Measurements from ENCODE around the gene ASTN2. TPM values are rescaled to one million over a fixed set of nuclear protein-coding genes. Genes with fewer than 3 reads are reported as not detected.

ASTN2 gene
- total RNA-seq, 1 donor, result 5.6 TPM

- no peak for DNase-seq (ENCODE audit: low read depth)
- TF ChIP-seq CTCF (IDR thresholded peaks at IDR 0.05; ENCODE audit: insufficient read depth, low read length), result no peak
- H3K4me3 ChIP-seq (ENCODE audit: low read depth, low read length), result no peak overlapping the region
These were observed 475.7 kb downstream of the ASTN2 start for GRCh38 chr9:116939161-116939560.

- no peak overlapping the region for H3K4me3 ChIP-seq (ENCODE audit: low read depth, low read length)
- no peak for TF ChIP-seq CTCF (IDR thresholded peaks at IDR 0.05; ENCODE audit: insufficient read depth, low read length)
- DNase-seq (ENCODE audit: low read depth), result no peak
These were observed 477.5 kb downstream of the ASTN2 start for GRCh38 chr9:116937361-116937760.

GRCh38 chr9:116935149-116935897, 479.5 kb downstream of the ASTN2 start:
- no peak for TF ChIP-seq CTCF (IDR thresholded peaks at IDR 0.05; ENCODE audit: insufficient read depth, low read length)
- H3K4me3 ChIP-seq (ENCODE audit: low read depth, low read length), result no peak overlapping the region
- DNase-seq (ENCODE audit: low read depth), result no peak

- no peak overlapping the region for H3K4me3 ChIP-seq (ENCODE audit: low read depth, low read length)
- DNase-seq (ENCODE audit: low read depth), result no peak
- TF ChIP-seq CTCF (IDR thresholded peaks at IDR 0.05; ENCODE audit: insufficient read depth, low read length), result no peak
These were observed 480.7 kb downstream of the ASTN2 start for GRCh38 chr9:116934131-116934530.

- TF ChIP-seq CTCF (IDR thresholded peaks at IDR 0.05; ENCODE audit: insufficient read depth, low read length), result no peak
- H3K4me3 ChIP-seq (ENCODE audit: low read depth, low read length), result no peak overlapping the region
- no peak for DNase-seq (ENCODE audit: low read depth)
These were observed 481.6 kb downstream of the ASTN2 start for GRCh38 chr9:116933251-116933650.

- TF ChIP-seq CTCF (IDR thresholded peaks at IDR 0.05; ENCODE audit: insufficient read depth, low read length), result no peak
- DNase-seq (ENCODE audit: low read depth), result no peak
- no peak overlapping the region for H3K4me3 ChIP-seq (ENCODE audit: low read depth, low read length)
These were observed 485.2 kb downstream of the ASTN2 start for GRCh38 chr9:116929621-116930020.

GRCh38 chr9:116928884-116929283, 486.0 kb downstream of the ASTN2 start:
- TF ChIP-seq CTCF (IDR thresholded peaks at IDR 0.05; ENCODE audit: insufficient read depth, low read length), result no peak
- DNase-seq (ENCODE audit: low read depth), result no peak
- H3K4me3 ChIP-seq (ENCODE audit: low read depth, low read length), result no peak overlapping the region

All from fibroblast of the aortic adventitia (primary cell).